IMR-90 (cell line): ENCODE results near the gene RRP1. TPM values are rescaled to one million over a fixed set of nuclear protein-coding genes. Genes with fewer than 3 reads are reported as not detected.

Experiments used
- ATAC-seq: fragments of 200-7000 bp; cut with Tn5 transposase; 2 replicates; pipeline ENCODE4 v1.9.1; 2020; ENCODE audit warnings: low read depth, mild to moderate bottlenecking, moderate library complexity
- BruUV-seq: library from RNA; stranded (reverse); fragments of 400-500 nt; replicated peaks from 2 replicates; lab custom pipeline; 2021; lab: Mats Ljungman, UMichigan
- CTCF ChIA-PET: fragments of 300-600 bp; formaldehyde crosslinking; extraction: SDS; loops from one replicate; lab custom pipeline; 2021; ENCODE audit warnings: antibody characterized with exemption; lab: Yijun Ruan, JAX
- POLR2A ChIA-PET: fragments of 300-600 bp; sonication (Branson Sonifier 250); formaldehyde crosslinking; loops from one replicate; lab custom pipeline; 2022; ENCODE audit warnings: antibody characterized with exemption; ENCODE audit not compliant: unreplicated experiment; lab: Charles Lee
- DNase-seq: peaks from one replicate; pipeline ENCODE4 v3.0.0; 2013
- H2AFZ ChIP-seq: replicated peaks from 2 replicates; pipeline ENCODE3; 2013; ENCODE audit warnings: low read length, mild to moderate bottlenecking; ENCODE audit not compliant: poor library complexity
- H2AK5ac ChIP-seq: 2 replicates; pipeline ENCODE4 v1.6.1; 2013; ENCODE audit warnings: low read depth, low read length, inconsistent platforms
- H2AK9ac ChIP-seq: replicated peaks from 2 replicates; pipeline ENCODE3; 2013; ENCODE audit warnings: mild to moderate bottlenecking, low read depth, low read length, moderate library complexity; ENCODE audit not compliant: poor library complexity
- H2BK120ac ChIP-seq: 2 replicates; pipeline ENCODE4 v1.6.1; 2013; ENCODE audit warnings: low read depth, low read length, inconsistent platforms
- H2BK15ac ChIP-seq: 3 replicates; pipeline ENCODE4 v1.6.1; 2013; ENCODE audit warnings: low read depth, low read length, inconsistent platforms
- H2BK20ac ChIP-seq: 2 replicates; pipeline ENCODE4 v1.6.1; 2013; ENCODE audit warnings: low read depth, mild to moderate bottlenecking, inconsistent platforms, low read length, moderate library complexity
- H2BK5ac ChIP-seq: 2 replicates; pipeline ENCODE4 v1.6.1; 2013; ENCODE audit warnings: mild to moderate bottlenecking, low read depth, low read length, inconsistent platforms; ENCODE audit not compliant: poor library complexity, severe bottlenecking
- H3K14ac ChIP-seq: replicated peaks from 2 replicates; pipeline ENCODE4 v1.6.1; 2013; ENCODE audit warnings: low read depth, low read length, inconsistent platforms
- H3K18ac ChIP-seq: 2 replicates; pipeline ENCODE4 v1.6.1; 2013; ENCODE audit warnings: low read depth, low read length, control low read depth
- H3K23ac ChIP-seq: 2 replicates; pipeline ENCODE4 v1.6.1; 2013; ENCODE audit warnings: low read depth, low read length, inconsistent platforms
- H3K27ac ChIP-seq: 2 replicates; pipeline ENCODE4 v1.5.1; 2013; ENCODE audit warnings: mild to moderate bottlenecking, control low read depth, low read length; ENCODE audit not compliant: insufficient read depth
- H3K27me3 ChIP-seq: 2 replicates; pipeline ENCODE4 v1.6.1; 2013; ENCODE audit warnings: low read length; ENCODE audit not compliant: control insufficient read depth, insufficient read depth
- H3K36me3 ChIP-seq: 2 replicates; pipeline ENCODE4 v1.6.1; 2013; ENCODE audit warnings: low read length, mixed read lengths; ENCODE audit not compliant: control insufficient read depth, insufficient read depth
- H3K4ac ChIP-seq: 2 replicates; pipeline ENCODE4 v1.6.1; 2013; ENCODE audit warnings: low read depth, low read length, inconsistent platforms
- H3K4me1 ChIP-seq: 2 replicates; pipeline ENCODE4 v1.6.1; 2013; ENCODE audit warnings: low read length, mixed read lengths; ENCODE audit not compliant: control insufficient read depth, insufficient read depth
- H3K4me2 ChIP-seq: 2 replicates; pipeline ENCODE4 v1.6.1; 2013; ENCODE audit warnings: low read depth, mild to moderate bottlenecking, control low read depth, low read length, moderate library complexity
- H3K4me3 ChIP-seq: 2 replicates; pipeline ENCODE4 v1.5.1; 2013; ENCODE audit warnings: low read depth, mild to moderate bottlenecking, control low read depth, low read length, moderate library complexity; ENCODE audit not compliant: insufficient read depth
- H3K56ac ChIP-seq: 2 replicates; pipeline ENCODE4 v1.6.1; 2013; ENCODE audit warnings: low read length, inconsistent platforms; ENCODE audit not compliant: insufficient read depth; ENCODE audit errors: extremely low read depth
- H3K79me1 ChIP-seq, 2 experiments: 2 replicates each; pipeline ENCODE4 v1.6.1; 2013; ENCODE audit warnings: low read length in 2 of 2, inconsistent platforms in 1 of 2, low read depth in 1 of 2
- H3K9ac ChIP-seq: 2 replicates; pipeline ENCODE4 v1.6.1; 2013; ENCODE audit warnings: low read depth, low read length, control low read depth
- H3K9me1 ChIP-seq: 2 replicates; pipeline ENCODE4 v1.6.1; 2013; ENCODE audit warnings: low read length, inconsistent platforms; ENCODE audit not compliant: insufficient read depth
- H3K9me3 ChIP-seq: 2 replicates; pipeline ENCODE4 v1.6.1; 2013; ENCODE audit warnings: low read length; ENCODE audit not compliant: control insufficient read depth, insufficient read depth
- H4K20me1 ChIP-seq: 2 replicates; pipeline ENCODE4 v1.6.1; 2013; ENCODE audit warnings: low read length, inconsistent platforms; ENCODE audit not compliant: insufficient read depth
- H4K5ac ChIP-seq: 2 replicates; pipeline ENCODE4 v1.6.1; 2013; ENCODE audit warnings: mild to moderate bottlenecking, low read depth, low read length, control low read depth
- H4K8ac ChIP-seq, 2 experiments: 2 replicates each; pipeline ENCODE4 v1.6.1; 2013; ENCODE audit warnings: low read depth in 2 of 2, low read length in 2 of 2, control low read depth in 1 of 2, inconsistent platforms in 1 of 2
- H4K91ac ChIP-seq: 2 replicates; pipeline ENCODE4 v1.6.1; 2013; ENCODE audit warnings: low read depth, low read length, inconsistent platforms; ENCODE audit not compliant: insufficient read depth
- CEBPB ChIP-seq: IDR thresholded peaks from 2 replicates; pipeline ENCODE4 v1.6.1; 2012; ENCODE audit warnings: low read depth, low read length, improper control_type of control experiment
- SMC3 ChIP-seq: fragments of 150-350 bp; IDR thresholded peaks from 2 replicates; pipeline ENCODE4 v1.6.1; 2016; ENCODE audit warnings: low read depth, mild to moderate bottlenecking, antibody characterized with exemption, low read length, moderate library complexity
- WGBS, 2 experiments: methylation state at CpG; one replicate each; pipeline versions ENCODE4 v1.1.5 to v1.1.7; 2013; ENCODE audit warnings: missing lambda C conversion rate in 2 of 2; ENCODE audit not compliant: insufficient read length in 1 of 2; ENCODE audit errors: extremely low coverage in 2 of 2; 5-methylcytosine and 5-hydroxymethylcytosine counted together
- dilution Hi-C: fragments of 300-500 bp; cut with HindIII; formaldehyde crosslinking; loops from one replicate; pipeline ENCODE4 v1.14.3; 2018; ENCODE audit warnings: low sequenced_read_pairs; ENCODE audit not compliant: unreplicated experiment
- in situ Hi-C: fragments of 300-500 bp; cut with MboI; formaldehyde crosslinking; loops from 3 replicates; pipeline ENCODE4 v1.14.3; 2019; ENCODE audit warnings: low sequenced_read_pairs, inconsistent platforms, mixed read lengths
- intact Hi-C: fragments of 100-400 bp; cut with micrococcal nuclease; formaldehyde crosslinking; loops from 2 replicates; pipeline ENCODE4 v1.10.0; 2022
- polyA plus RNA-seq, 3 experiments: library from polyadenylated mRNA; depleted of rRNA; stranded (reverse); fragments of >200 nt; gene quantifications; 2 replicates each; pipeline ENCODE4 v1.2.3, GENCODE V29; 2012; ENCODE audit warnings: low replicate concordance in 1 of 3
- total RNA-seq: library from RNA; depleted of rRNA; stranded (reverse); fragments of >200 nt; gene quantifications from 2 replicates; pipeline ENCODE4 v1.2.3, GENCODE V29; 2012

RRP1 gene
- total and polyA plus RNA-seq, 2 of the 4 experiments (the other 2 are of a cell fraction): 20.2 to 23.3 TPM

GRCh38 chr21:43771199-43771675 is 18.1 kb upstream of the RRP1 start:
- H2BK120ac ChIP-seq: no peak overlapping the region
- no peak overlapping the region for H3K4ac ChIP-seq
- H3K4me3 ChIP-seq: no peak overlapping the region
- H4K5ac ChIP-seq: no peak overlapping the region
- peaks cover 0 to 27% of the 10 kb centered on the region in 2 experiments; a peak in 3 of 4 replicates for H3K79me1 ChIP-seq
- no peak overlapping the region for H3K18ac ChIP-seq
- ATAC-seq (no peak), DNase-seq (no peak)
- in situ Hi-C loops: no loop called here
- H3K36me3 ChIP-seq: peaks cover 16% of the 10 kb centered on the region
- H3K9me1 ChIP-seq: peaks cover 14% of the 10 kb centered on the region
- no peak overlapping the region for H2BK5ac ChIP-seq
- H3K4me1 ChIP-seq: peaks cover 15% of the 10 kb centered on the region
- TF ChIP-seq SMC3 (no peak), CEBPB (no peak; the same call in 1 of the 2 replicates)
- H3K23ac ChIP-seq: no peak overlapping the region
- CTCF ChIA-PET: interaction anchor here (0.6 kb wide), 1 partner anchor 102 kb away, joined by 5 read pairs; no protein-coding TSS in a partner anchor
- 78% methylated on average over 9 of the region's 13 CpGs; no CpG with 5 or more reads in 1 of the 2 experiments for WGBS, 2 experiments
- H4K20me1 ChIP-seq: peaks cover 15% of the 10 kb centered on the region; the same call in 1 of the 2 replicates
- no peak overlapping the region for H2AK5ac ChIP-seq
- no peak overlapping the region for H4K8ac ChIP-seq
- no peaks in the 10 kb centered on the region for H3K9me3 ChIP-seq
- no peak overlapping the region for H2BK20ac ChIP-seq
- no peak overlapping the region for H2AFZ ChIP-seq
- no peak overlapping the region for H3K14ac ChIP-seq
- no peak overlapping the region for H3K9ac ChIP-seq
- intact Hi-C loops: no loop called here
- H4K91ac ChIP-seq: no peak overlapping the region
- dilution Hi-C loops: no loop called here
- H3K56ac ChIP-seq: no peak overlapping the region
- H3K4me2 ChIP-seq: no peak overlapping the region
- no TSS peak for BruUV-seq
- peak overlapping the region; percentile 47 for H2AK9ac ChIP-seq
- POLR2A ChIA-PET: no interaction called here
- H2BK15ac ChIP-seq: no peak overlapping the region
- H3K27ac ChIP-seq: no peak overlapping the region
- H3K27me3 ChIP-seq: no peaks in the 10 kb centered on the region
